ENCODE measurements around the gene RTKN. TPM values are rescaled to one million over a fixed set of nuclear protein-coding genes. Genes with fewer than 3 reads are reported as not detected.
A peak's percentile ranks its signal among the peaks of the same experiment; 100 is the strongest.

RTKN gene
- total and polyA plus RNA-seq, 2 of the 13 experiments (the other 11 are each of a cell fraction or from before 2014, with no cell fraction given), result 159 to 166 TPM

DNA sequence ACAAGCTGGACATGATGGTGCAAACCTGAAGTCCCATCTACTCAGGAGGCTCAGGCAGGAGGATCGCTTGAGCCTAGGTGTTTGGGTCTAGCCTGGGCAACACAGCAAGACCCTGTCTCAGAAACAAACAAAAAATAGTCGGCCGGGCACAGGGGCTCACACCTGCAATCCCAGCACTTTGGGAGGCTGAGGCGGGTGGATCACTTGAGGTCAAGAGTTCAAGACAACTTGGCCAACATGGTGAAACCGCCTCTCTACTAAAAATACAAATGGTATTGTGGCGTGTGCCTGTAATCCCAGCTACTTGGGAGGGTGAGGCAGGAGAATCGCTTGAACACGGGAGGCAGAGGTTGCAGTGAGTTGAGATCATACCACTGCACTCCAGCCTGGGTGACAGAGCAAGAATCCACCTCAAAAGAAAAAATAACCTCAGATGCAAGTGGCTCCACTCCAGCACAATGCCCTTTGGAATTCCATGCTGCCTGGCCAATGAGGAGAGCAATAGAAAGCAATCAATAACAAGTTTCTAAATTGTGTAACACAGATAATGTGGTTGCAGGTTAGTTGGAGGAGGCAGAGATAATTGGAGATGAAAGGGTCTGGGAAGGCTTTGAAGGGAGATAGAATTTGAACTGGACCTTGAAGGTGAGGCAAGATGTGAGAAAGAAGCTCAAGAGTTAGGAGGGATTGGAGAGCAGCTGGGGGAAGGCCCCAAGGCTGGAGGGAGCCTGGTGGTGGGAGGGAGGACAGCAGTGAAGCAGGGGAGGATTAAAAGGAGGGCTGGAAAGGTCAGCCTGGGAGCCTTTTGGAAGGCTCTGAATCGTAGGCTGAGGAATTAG is 47.1 kb upstream of the RTKN start (continued):
- TF ChIP-seq, protein P1, sequence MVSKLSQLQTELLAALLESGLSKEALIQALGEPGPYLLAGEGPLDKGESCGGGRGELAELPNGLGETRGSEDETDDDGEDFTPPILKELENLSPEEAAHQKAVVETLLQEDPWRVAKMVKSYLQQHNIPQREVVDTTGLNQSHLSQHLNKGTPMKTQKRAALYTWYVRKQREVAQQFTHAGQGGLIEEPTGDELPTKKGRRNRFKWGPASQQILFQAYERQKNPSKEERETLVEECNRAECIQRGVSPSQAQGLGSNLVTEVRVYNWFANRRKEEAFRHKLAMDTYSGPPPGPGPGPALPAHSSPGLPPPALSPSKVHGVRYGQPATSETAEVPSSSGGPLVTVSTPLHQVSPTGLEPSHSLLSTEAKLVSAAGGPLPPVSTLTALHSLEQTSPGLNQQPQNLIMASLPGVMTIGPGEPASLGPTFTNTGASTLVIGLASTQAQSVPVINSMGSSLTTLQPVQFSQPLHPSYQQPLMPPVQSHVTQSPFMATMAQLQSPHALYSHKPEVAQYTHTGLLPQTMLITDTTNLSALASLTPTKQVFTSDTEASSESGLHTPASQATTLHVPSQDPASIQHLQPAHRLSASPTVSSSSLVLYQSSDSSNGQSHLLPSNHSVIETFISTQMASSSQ (IDR thresholded peaks at IDR 0.05; ENCODE audit: low read depth), result peak; percentile 77
- TF ChIP-seq, protein P1 (CRISPR knock-in tag; IDR thresholded peaks at IDR 0.05; ENCODE audit: borderline replicate concordance), result peak; percentile 31; the same call in 1 of the 2 replicates
- TF ChIP-seq NR2F6 (IDR thresholded peaks at IDR 0.05), result peak; percentile 90
- peak; percentile 67 for TF ChIP-seq NR2F6 (CRISPR knock-in tag; IDR thresholded peaks at IDR 0.05)
- no peak for TF ChIP-seq ZKSCAN8 (CRISPR knock-in tag; IDR thresholded peaks at IDR 0.05; ENCODE audit: borderline replicate concordance)
- TF ChIP-seq ETS1 (CRISPR knock-in tag; IDR thresholded peaks at IDR 0.05), result no peak
- TF ChIP-seq, protein P2, sequence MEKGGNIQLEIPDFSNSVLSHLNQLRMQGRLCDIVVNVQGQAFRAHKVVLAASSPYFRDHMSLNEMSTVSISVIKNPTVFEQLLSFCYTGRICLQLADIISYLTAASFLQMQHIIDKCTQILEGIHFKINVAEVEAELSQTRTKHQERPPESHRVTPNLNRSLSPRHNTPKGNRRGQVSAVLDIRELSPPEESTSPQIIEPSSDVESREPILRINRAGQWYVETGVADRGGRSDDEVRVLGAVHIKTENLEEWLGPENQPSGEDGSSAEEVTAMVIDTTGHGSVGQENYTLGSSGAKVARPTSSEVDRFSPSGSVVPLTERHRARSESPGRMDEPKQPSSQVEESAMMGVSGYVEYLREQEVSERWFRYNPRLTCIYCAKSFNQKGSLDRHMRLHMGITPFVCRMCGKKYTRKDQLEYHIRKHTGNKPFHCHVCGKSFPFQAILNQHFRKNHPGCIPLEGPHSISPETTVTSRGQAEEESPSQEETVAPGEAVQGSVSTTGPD (CRISPR knock-in tag; IDR thresholded peaks at IDR 0.05), result no peak
- TF ChIP-seq LCORL (IDR thresholded peaks at IDR 0.05), result peak; percentile 83
- TF ChIP-seq LCORL (CRISPR knock-in tag; IDR thresholded peaks at IDR 0.05), result peak; percentile 86
- TF ChIP-seq KLF15 (CRISPR knock-in tag; IDR thresholded peaks at IDR 0.05; ENCODE audit: borderline replicate concordance), result no peak
- peak; percentile 77 for TF ChIP-seq ATF1 (CRISPR knock-in tag; IDR thresholded peaks at IDR 0.05)
- no peak for TF ChIP-seq ZNF570 (CRISPR knock-in tag; IDR thresholded peaks at IDR 0.05; ENCODE audit: borderline replicate concordance)
- TF ChIP-seq NR2C2 (CRISPR knock-in tag; IDR thresholded peaks at IDR 0.05; ENCODE audit: borderline replicate concordance), result peak; percentile 83
- no peak for TF ChIP-seq ZNF576 (CRISPR knock-in tag; IDR thresholded peaks at IDR 0.05)
- no peak for TF ChIP-seq ZNF282 (IDR thresholded peaks at IDR 0.05; ENCODE audit: partially characterized antibody)
- TF ChIP-seq, protein P3, sequence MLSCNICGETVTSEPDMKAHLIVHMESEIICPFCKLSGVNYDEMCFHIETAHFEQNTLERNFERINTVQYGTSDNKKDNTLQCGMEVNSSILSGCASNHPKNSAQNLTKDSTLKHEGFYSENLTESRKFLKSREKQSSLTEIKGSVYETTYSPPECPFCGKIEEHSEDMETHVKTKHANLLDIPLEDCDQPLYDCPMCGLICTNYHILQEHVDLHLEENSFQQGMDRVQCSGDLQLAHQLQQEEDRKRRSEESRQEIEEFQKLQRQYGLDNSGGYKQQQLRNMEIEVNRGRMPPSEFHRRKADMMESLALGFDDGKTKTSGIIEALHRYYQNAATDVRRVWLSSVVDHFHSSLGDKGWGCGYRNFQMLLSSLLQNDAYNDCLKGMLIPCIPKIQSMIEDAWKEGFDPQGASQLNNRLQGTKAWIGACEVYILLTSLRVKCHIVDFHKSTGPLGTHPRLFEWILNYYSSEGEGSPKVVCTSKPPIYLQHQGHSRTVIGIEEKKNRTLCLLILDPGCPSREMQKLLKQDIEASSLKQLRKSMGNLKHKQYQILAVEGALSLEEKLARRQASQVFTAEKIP (CRISPR knock-in tag; IDR thresholded peaks at IDR 0.05; ENCODE audit: borderline replicate concordance), result no peak
- no peak for TF ChIP-seq FOXA1 (IDR thresholded peaks at IDR 0.05)
- TF ChIP-seq FOXA1 (CRISPR knock-in tag; IDR thresholded peaks at IDR 0.05), result peak; percentile 42; the same call in 1 of the 2 replicates
- TF ChIP-seq ZFY (CRISPR knock-in tag; IDR thresholded peaks at IDR 0.05), result 0 out of 2 replicates have a peak, but pooled peaks have one; percentile 5
- 0 out of 2 replicates have a peak, but pooled peaks have one; percentile 43 for TF ChIP-seq ZSCAN30 (CRISPR knock-in tag; IDR thresholded peaks at IDR 0.05)
- no peak for TF ChIP-seq ZNF430 (CRISPR knock-in tag; IDR thresholded peaks at IDR 0.05)
- TF ChIP-seq KMT2B (CRISPR knock-in tag; IDR thresholded peaks at IDR 0.05), result peak; percentile 50; the same call in 1 of the 2 replicates
